HepG2 (cell line): ENCODE measurements around the gene KRTAP5-6. TPM values are rescaled to one million over a fixed set of nuclear protein-coding genes. Genes with fewer than 3 reads are reported as not detected.

ENCODE experiments used
- ARID2 ChIP-seq: sonication (generic); formaldehyde crosslinking; IDR thresholded peaks from 2 replicates; pipeline ENCODE4 v1.8.1; 2022; ENCODE audit warnings: mild to moderate bottlenecking, missing genetic modification reagents, borderline replicate concordance
- ELF3 ChIP-seq: IDR thresholded peaks from 2 replicates; pipeline ENCODE4 v1.6.1; 2016; ENCODE audit warnings: missing genetic modification reagents, missing compliant biosample characterization
- KLF16 ChIP-seq, 2 experiments: sonication (generic) in 1 of 2; formaldehyde crosslinking in 1 of 2; IDR thresholded peaks; 2 replicates each; pipeline versions ENCODE4 v1.6.1 to v1.8.0; 2016 to 2023; ENCODE audit warnings: missing genetic modification reagents in 2 of 2, missing compliant biosample characterization in 1 of 2
- MEIS1 ChIP-seq: sonication (generic); formaldehyde crosslinking; IDR thresholded peaks from 2 replicates; pipeline ENCODE4 v1.9.0; 2021; ENCODE audit warnings: mild to moderate bottlenecking, missing genetic modification reagents, moderate library complexity, borderline replicate concordance
- MYNN ChIP-seq: sonication (generic); formaldehyde crosslinking; IDR thresholded peaks from 2 replicates; pipeline ENCODE4 v1.4.0; 2020; ENCODE audit warnings: mild to moderate bottlenecking, low read depth, missing genetic modification reagents
- NCOA1 ChIP-seq: sonication (generic); formaldehyde crosslinking; IDR thresholded peaks from 2 replicates; pipeline ENCODE4 v1.9.0; 2021; ENCODE audit warnings: missing genetic modification reagents
- NFKBIZ ChIP-seq: IDR thresholded peaks from 2 replicates; pipeline ENCODE4 v1.6.1; 2018; ENCODE audit warnings: missing genetic modification reagents, missing compliant biosample characterization
- PTBP1 ChIP-seq: fragments of 200-400 bp; formaldehyde crosslinking; IDR thresholded peaks from 2 replicates; pipeline ENCODE4 v1.6.1; 2018; ENCODE audit warnings: low read length, low read depth; ENCODE audit not compliant: poor library complexity, severe bottlenecking
- RXRB ChIP-seq: IDR thresholded peaks from 2 replicates; pipeline ENCODE4 v1.6.1; 2016; ENCODE audit warnings: borderline replicate concordance, missing genetic modification reagents, missing compliant biosample characterization
- SIX4 ChIP-seq: sonication (generic); formaldehyde crosslinking; IDR thresholded peaks from 2 replicates; pipeline ENCODE4 v1.4.0; 2020; ENCODE audit warnings: missing genetic modification reagents
- SOX13 ChIP-seq, 3 experiments: fragments of 450-650 bp in 1 of 3; sonication (generic) in 1 of 3; formaldehyde crosslinking in 1 of 3; IDR thresholded peaks in 2 of 3; conservative IDR thresholded peaks in 1 of 3; 2 replicates each; pipeline versions ENCODE4 v1.5.0 to v1.6.1; 2016 to 2020; ENCODE audit warnings: antibody characterized with exemption in 1 of 3, mild to moderate bottlenecking in 1 of 3, missing compliant biosample characterization in 1 of 3, missing genetic modification reagents in 1 of 3, moderate library complexity in 1 of 3
- TAF15 ChIP-seq: fragments of 200-400 bp; formaldehyde crosslinking; IDR thresholded peaks from one replicate; pipeline ENCODE4 v1.6.1; 2018; ENCODE audit warnings: mild to moderate bottlenecking, low read depth, low read length; ENCODE audit not compliant: poor library complexity, severe bottlenecking
- TCF7 ChIP-seq: sonication (generic); IDR thresholded peaks from 2 replicates; pipeline ENCODE4 v1.6.1; 2016; ENCODE audit warnings: antibody characterized with exemption, low read depth
- THAP11 ChIP-seq: IDR thresholded peaks from 2 replicates; pipeline ENCODE4 v1.6.1; 2016; ENCODE audit warnings: missing biosample characterization, missing genetic modification reagents
- TIGD3 ChIP-seq: sonication (generic); formaldehyde crosslinking; IDR thresholded peaks from 2 replicates; pipeline ENCODE4 v1.5.1; 2020; ENCODE audit warnings: mild to moderate bottlenecking, missing genetic modification reagents, borderline replicate concordance
- TOE1 ChIP-seq: sonication (generic); formaldehyde crosslinking; IDR thresholded peaks from 2 replicates; pipeline ENCODE4 v1.4.0; 2020; ENCODE audit warnings: mild to moderate bottlenecking, missing genetic modification reagents
- ZBTB26 ChIP-seq: IDR thresholded peaks from 2 replicates; pipeline ENCODE4 v1.6.1; 2016; ENCODE audit warnings: missing compliant biosample characterization, missing genetic modification reagents, borderline replicate concordance
- ZBTB46 ChIP-seq: sonication (generic); formaldehyde crosslinking; IDR thresholded peaks from 2 replicates; pipeline ENCODE4 v1.4.0; 2020; ENCODE audit warnings: mild to moderate bottlenecking, missing genetic modification reagents, borderline replicate concordance
- ZEB1 ChIP-seq: IDR thresholded peaks from 2 replicates; pipeline ENCODE4 v1.6.1; 2012; ENCODE audit warnings: mild to moderate bottlenecking, low read depth, inconsistent platforms; ENCODE audit not compliant: insufficient replicate concordance
- ZNF333 ChIP-seq: sonication (generic); formaldehyde crosslinking; IDR thresholded peaks from 2 replicates; pipeline ENCODE4 v1.4.0; 2020; ENCODE audit warnings: mild to moderate bottlenecking, missing genetic modification reagents, borderline replicate concordance
- ZNF589 ChIP-seq: sonication (generic); formaldehyde crosslinking; conservative IDR thresholded peaks from 2 replicates; pipeline ENCODE4 v1.8.0; 2022; ENCODE audit warnings: mild to moderate bottlenecking, moderate library complexity, missing genetic modification reagents
- ZNF878 ChIP-seq: sonication (generic); formaldehyde crosslinking; IDR thresholded peaks from 2 replicates; pipeline ENCODE4 v1.8.1; 2023; ENCODE audit warnings: mild to moderate bottlenecking, missing genetic modification reagents, moderate library complexity
- polyA plus RNA-seq, 8 experiments: library from polyadenylated mRNA; depleted of rRNA in 3 of 8; stranded (reverse) in 7 of 8; unstranded in 1 of 8; fragments of >200 nt; fragmentation: Illumina TruSeq in 4 of 8; extraction: Trizol in 4 of 8; gene quantifications; 2 replicates each; pipeline versions ENCODE4 v1.2.1 to v1.2.3, GENCODE V29; 2011 to 2016; ENCODE audit warnings: low read depth in 4 of 8, missing spikeins in 1 of 8, mixed read lengths in 1 of 8; ENCODE audit not compliant: insufficient read depth in 1 of 8
- total RNA-seq, 5 experiments: library from RNA; depleted of rRNA; stranded (reverse); fragments of >200 nt; fragmentation: Illumina TruSeq; extraction: Trizol; gene quantifications; 2 replicates each; pipeline ENCODE4 v1.2.3, GENCODE V29; 2016; ENCODE audit warnings: low read depth in 1 of 5
- TF ChIP-seq, protein P1 (sequence below): sonication (generic); formaldehyde crosslinking; IDR thresholded peaks from 2 replicates; pipeline ENCODE4 v1.4.0; 2020; ENCODE audit warnings: mild to moderate bottlenecking, missing genetic modification reagents

The KRTAP5-6 gene
- total and polyA plus RNA-seq, 2 of the 13 experiments (the other 11 are each of a cell fraction or from before 2014, with no cell fraction given), result not detected

- TF ChIP-seq, protein P1, sequence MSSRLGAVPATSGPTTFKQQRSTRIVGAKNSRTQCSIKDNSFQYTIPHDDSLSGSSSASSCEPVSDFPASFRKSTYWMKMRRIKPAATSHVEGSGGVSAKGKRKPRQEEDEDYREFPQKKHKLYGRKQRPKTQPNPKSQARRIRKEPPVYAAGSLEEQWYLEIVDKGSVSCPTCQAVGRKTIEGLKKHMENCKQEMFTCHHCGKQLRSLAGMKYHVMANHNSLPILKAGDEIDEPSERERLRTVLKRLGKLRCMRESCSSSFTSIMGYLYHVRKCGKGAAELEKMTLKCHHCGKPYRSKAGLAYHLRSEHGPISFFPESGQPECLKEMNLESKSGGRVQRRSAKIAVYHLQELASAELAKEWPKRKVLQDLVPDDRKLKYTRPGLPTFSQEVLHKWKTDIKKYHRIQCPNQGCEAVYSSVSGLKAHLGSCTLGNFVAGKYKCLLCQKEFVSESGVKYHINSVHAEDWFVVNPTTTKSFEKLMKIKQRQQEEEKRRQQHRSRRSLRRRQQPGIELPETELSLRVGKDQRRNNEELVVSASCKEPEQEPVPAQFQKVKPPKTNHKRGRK (CRISPR knock-in tag), result no peak
- TF ChIP-seq THAP11 (CRISPR knock-in tag) (peak; percentile 35; the same call in 1 of the 2 replicates), MYNN (no peak), ZBTB26 (no peak), TOE1 (CRISPR knock-in tag) (0 out of 2 replicates have a peak, but pooled peaks have one; percentile 21), ZNF589 (CRISPR knock-in tag) (no peak), TAF15 (no peak), KLF16 (CRISPR knock-in tag; IDR thresholded peaks at IDR 0.05) (peak in 1 of 2 experiments; percentile 57; a peak in 1 of 4 replicates), NFKBIZ (CRISPR knock-in tag) (0 out of 2 replicates have a peak, but pooled peaks have one; percentile 36), SOX13 (IDR thresholded peaks at IDR 0.05) (peak; percentile 59; the same call in 1 of the 2 replicates), SOX13 (CRISPR knock-in tag; conservative IDR thresholded peaks at IDR 0.05 in 1 of 2, IDR thresholded peaks at IDR 0.05 in 1 of 2) (peak in 1 of 2 experiments; percentile 85; a peak in 2 of 4 replicates), RXRB (CRISPR knock-in tag) (peak; percentile 78), MEIS1 (CRISPR knock-in tag) (no peak), ZBTB46 (CRISPR knock-in tag) (no peak), SIX4 (CRISPR knock-in tag) (peak; percentile 56; the same call in 1 of the 2 replicates), NCOA1 (CRISPR knock-in tag) (no peak; the same call in 1 of the 2 replicates), PTBP1 (no peak), ZEB1 (peak; percentile 43), ARID2 (CRISPR knock-in tag) (no peak), ELF3 (CRISPR knock-in tag) (peak; percentile 74; the same call in 1 of the 2 replicates), ZNF333 (no peak), TIGD3 (no peak), TCF7 (peak; percentile 93), ZNF878 (0 out of 2 replicates have a peak, but pooled peaks have one; percentile 63)
Observed at GRCh38 chr11:1673446-1674172, 23.4 kb upstream of the KRTAP5-6 start (continued).
